Gastroesophageal sphincter (tissue), 4 donors: ENCODE results near the gene PRXL2B. TPM values are rescaled to one million over a fixed set of nuclear protein-coding genes. Genes with fewer than 3 reads are reported as not detected.

Experiments used
- ATAC-seq: fragments of 150-250 bp; one replicate; pipeline ENCODE4 v1.9.1; 2016; ENCODE audit warnings: mild to moderate bottlenecking, moderate library complexity
- H3K27ac ChIP-seq, 4 donors: fragments of 200-600 bp; sonication (generic) in 3 of 4; 1 replicate in 3 of 4; 2 replicates in 1 of 4; pipeline ENCODE4 v1.5.1; 2016 to 2019
- H3K27me3 ChIP-seq: fragments of 200-600 bp; sonication (generic); one replicate; pipeline ENCODE4 v1.5.1; 2019
- H3K36me3 ChIP-seq, 2 donors: fragments of 200-600 bp; sonication (generic); one replicate each; pipeline ENCODE4 v1.5.1; 2019; ENCODE audit warnings: control low read depth in 1 of 2
- H3K4me1 ChIP-seq, 3 donors: fragments of 200-600 bp; sonication (generic); 1 replicate in 2 of 3; 2 replicates in 1 of 3; pipeline ENCODE4 v1.5.1; 2016 to 2019; ENCODE audit warnings: control low read depth in 2 of 3
- H3K4me3 ChIP-seq, 2 donors: fragments of 200-600 bp; sonication (generic); one replicate each; pipeline ENCODE4 v1.5.1; 2019; ENCODE audit warnings: mild to moderate bottlenecking in 1 of 2, moderate library complexity in 1 of 2
- H3K9me3 ChIP-seq, 3 donors: fragments of 200-600 bp; sonication (generic); one replicate each; pipeline ENCODE4 v1.5.1; 2017 to 2019; ENCODE audit warnings: control low read depth in 2 of 3
- CTCF ChIP-seq, 4 experiments: fragments of 200-600 bp in 2 of 4; fragments of 450-650 bp in 2 of 4; sonication (generic) in 1 of 4; IDR thresholded peaks; one replicate each; pipeline ENCODE4 v1.5.1; 2017 to 2019; ENCODE audit warnings: antibody characterized with exemption in 4 of 4, mild to moderate bottlenecking in 2 of 4, moderate library complexity in 2 of 4
- EP300 ChIP-seq: sonication (generic); formaldehyde crosslinking; IDR thresholded peaks from one replicate; pipeline ENCODE4 v1.6.1; 2017; ENCODE audit warnings: antibody characterized with exemption, mild to moderate bottlenecking
- POLR2A ChIP-seq, 2 donors: fragments of 450-650 bp; IDR thresholded peaks; one replicate each; pipeline ENCODE4 v1.6.1; 2017; ENCODE audit warnings: antibody characterized with exemption in 2 of 2, mild to moderate bottlenecking in 2 of 2, moderate library complexity in 1 of 2
- POLR2AphosphoS5 ChIP-seq: sonication (generic); formaldehyde crosslinking; IDR thresholded peaks from one replicate; pipeline ENCODE4 v1.6.1; 2017; ENCODE audit warnings: antibody characterized with exemption
- WGBS, 2 donors: methylation state at CpG; one replicate each; pipeline ENCODE4 v1.1.5; 2018; ENCODE audit warnings: low coverage in 1 of 2; 5-methylcytosine and 5-hydroxymethylcytosine counted together
- total RNA-seq, 4 donors: library from RNA; depleted of rRNA; stranded (reverse); fragments of >200 nt; gene quantifications; one replicate each; pipeline ENCODE4 v1.1.0, GENCODE V29; 2016

PRXL2B gene
- total RNA-seq, 4 donors from 2014 or later, result 6.5 to 24.1 (median 14.0) TPM

DNA sequence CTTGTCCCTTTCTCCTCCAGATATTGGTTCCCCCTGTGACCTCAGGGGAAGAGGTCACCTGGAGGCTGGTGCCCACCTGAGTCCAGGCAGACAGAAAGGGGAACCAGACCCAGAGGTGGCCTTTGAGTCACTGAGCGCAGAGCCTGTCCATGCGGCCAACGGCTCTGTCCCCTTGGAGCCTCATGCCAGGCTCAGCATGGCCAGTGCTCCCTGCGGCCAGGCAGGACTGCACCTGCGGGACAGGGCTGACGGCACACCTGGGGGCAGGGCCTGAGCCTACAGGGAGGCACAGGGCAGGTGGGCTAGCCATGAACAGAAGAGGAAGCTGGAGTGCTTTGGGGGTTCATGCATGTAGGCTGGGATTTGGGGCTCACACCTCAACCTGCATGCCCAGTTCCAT, 27.7 kb upstream of the PRXL2B start:
- TF ChIP-seq EP300 (no peak), POLR2AphosphoS5 (no peak), CTCF (IDR thresholded peaks at IDR 0.05) (no peak), POLR2A (IDR thresholded peaks at IDR 0.05) (no peak)
- Histone ChIP-seq H3K36me3 (peaks cover 0 to 58% of the 10 kb centered on the region in 2 donors), H3K27ac (no peak overlapping the region), H3K27me3 (no peaks in the 10 kb centered on the region), H3K4me3 (no peak overlapping the region), H3K4me1 (peaks cover 0 to 63% (median 18%) of the 10 kb centered on the region in 3 donors), H3K9me3 (no peaks in the 10 kb centered on the region)
- 80% methylated on average over 1 of the region's 6 CpGs for WGBS, 2 donors
- ATAC-seq, result no peak

GRCh38 chr1:2559509-2560298, 26.9 kb upstream of the PRXL2B start:
- ATAC-seq, result no peak
- H3K36me3 ChIP-seq, result peaks cover 0 to 58% of the 10 kb centered on the region in 2 donors
- peaks cover 0 to 58% (median 18%) of the 10 kb centered on the region in 3 donors for H3K4me1 ChIP-seq
- H3K27ac ChIP-seq, result no peak overlapping the region
- no peak overlapping the region for H3K4me3 ChIP-seq
- no peak for TF ChIP-seq CTCF (IDR thresholded peaks at IDR 0.05)
- no peak for TF ChIP-seq POLR2AphosphoS5
- no peak for TF ChIP-seq EP300
- TF ChIP-seq POLR2A (IDR thresholded peaks at IDR 0.05), result no peak
- no peaks in the 10 kb centered on the region for H3K9me3 ChIP-seq
- H3K27me3 ChIP-seq, result peaks cover under 1% of the 10 kb centered on the region
- WGBS, 2 donors, result 78% methylated on average over 4 of the region's 35 CpGs; no CpG with 5 or more reads in 1 of the 2 donors

DNA sequence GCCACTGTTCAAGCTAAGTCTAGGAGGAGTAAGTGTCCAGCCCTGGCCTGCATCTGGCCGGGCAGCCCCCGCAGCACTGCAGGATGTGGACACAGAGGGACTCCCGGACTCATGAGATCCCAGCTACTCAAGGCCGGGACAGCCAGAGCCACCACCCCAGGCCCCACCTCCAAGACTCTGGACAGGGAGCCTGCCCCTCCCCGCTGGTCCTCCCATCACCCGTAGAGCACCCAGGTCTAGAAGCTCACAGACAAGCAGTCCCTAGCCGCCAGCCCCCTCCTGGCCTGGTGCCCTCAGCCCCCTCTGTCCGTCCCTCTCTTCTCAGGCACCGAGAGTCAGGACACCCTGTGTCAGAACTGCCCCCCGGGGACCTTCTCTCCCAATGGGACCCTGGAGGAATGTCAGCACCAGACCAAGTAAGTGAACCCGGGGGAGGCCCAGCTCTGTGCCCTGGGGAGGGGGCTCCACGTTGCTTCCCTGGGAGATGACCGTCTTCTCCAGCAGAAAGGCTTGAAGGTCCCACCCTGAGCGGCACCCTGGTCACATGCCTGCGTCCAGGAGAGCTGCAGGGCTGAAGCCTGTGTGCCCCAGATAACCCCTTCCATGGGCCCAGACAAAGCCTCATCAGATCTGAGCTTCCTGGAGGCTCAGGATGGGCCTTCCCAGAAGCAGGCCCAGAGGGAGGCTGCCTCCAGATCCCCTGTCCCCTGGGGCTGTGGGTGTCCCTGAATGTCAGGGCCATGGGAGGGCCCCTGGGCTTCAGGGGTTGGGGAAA, 26.1 kb upstream of the PRXL2B start:
- peaks cover 0 to 58% of the 10 kb centered on the region in 2 donors for H3K36me3 ChIP-seq
- 80% methylated on average over 3 of the region's 15 CpGs; no CpG with 5 or more reads in 1 of the 2 donors for WGBS, 2 donors
- H3K4me3 ChIP-seq, result no peak overlapping the region
- ATAC-seq, result no peak
- H3K4me1 ChIP-seq, result peaks cover 0 to 51% (median 11%) of the 10 kb centered on the region in 3 donors
- no peak overlapping the region for H3K27ac ChIP-seq
- peaks cover 8% of the 10 kb centered on the region for H3K27me3 ChIP-seq
- H3K9me3 ChIP-seq, result no peaks in the 10 kb centered on the region
- no peak for TF ChIP-seq EP300

DNA sequence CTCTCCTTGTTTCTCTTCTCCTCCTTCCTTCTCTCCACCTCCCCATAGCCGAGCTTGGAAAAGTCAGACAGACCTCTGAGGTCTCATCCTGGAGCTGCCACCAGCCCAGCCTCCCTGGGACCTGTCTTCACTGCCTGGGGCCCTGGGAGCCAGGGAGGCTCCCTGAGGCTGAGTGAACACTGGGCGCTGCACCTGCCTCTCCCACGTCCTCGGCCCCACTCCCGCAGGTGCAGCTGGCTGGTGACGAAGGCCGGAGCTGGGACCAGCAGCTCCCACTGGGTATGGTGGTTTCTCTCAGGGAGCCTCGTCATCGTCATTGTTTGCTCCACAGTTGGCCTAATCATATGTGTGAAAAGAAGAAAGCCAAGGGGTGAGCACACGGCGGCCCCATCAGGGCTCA, 25.1 kb upstream of the PRXL2B start:
- Histone ChIP-seq H3K27ac (no peak overlapping the region), H3K4me1 (peaks cover 0 to 43% (median 11%) of the 10 kb centered on the region in 3 donors), H3K36me3 (peaks cover 0 to 58% of the 10 kb centered on the region in 2 donors), H3K4me3 (no peak overlapping the region), H3K9me3 (no peaks in the 10 kb centered on the region), H3K27me3 (peaks cover 18% of the 10 kb centered on the region)
- ATAC-seq, result no peak
- TF ChIP-seq POLR2A (IDR thresholded peaks at IDR 0.05) (no peak), CTCF (IDR thresholded peaks at IDR 0.05) (no peak), EP300 (no peak), POLR2AphosphoS5 (no peak)
- no CpG with 5 or more reads among the region's 11 CpGs for WGBS, 2 donors
